ENCODE results near the gene OGFOD2.

OGFOD2 gene

DNA sequence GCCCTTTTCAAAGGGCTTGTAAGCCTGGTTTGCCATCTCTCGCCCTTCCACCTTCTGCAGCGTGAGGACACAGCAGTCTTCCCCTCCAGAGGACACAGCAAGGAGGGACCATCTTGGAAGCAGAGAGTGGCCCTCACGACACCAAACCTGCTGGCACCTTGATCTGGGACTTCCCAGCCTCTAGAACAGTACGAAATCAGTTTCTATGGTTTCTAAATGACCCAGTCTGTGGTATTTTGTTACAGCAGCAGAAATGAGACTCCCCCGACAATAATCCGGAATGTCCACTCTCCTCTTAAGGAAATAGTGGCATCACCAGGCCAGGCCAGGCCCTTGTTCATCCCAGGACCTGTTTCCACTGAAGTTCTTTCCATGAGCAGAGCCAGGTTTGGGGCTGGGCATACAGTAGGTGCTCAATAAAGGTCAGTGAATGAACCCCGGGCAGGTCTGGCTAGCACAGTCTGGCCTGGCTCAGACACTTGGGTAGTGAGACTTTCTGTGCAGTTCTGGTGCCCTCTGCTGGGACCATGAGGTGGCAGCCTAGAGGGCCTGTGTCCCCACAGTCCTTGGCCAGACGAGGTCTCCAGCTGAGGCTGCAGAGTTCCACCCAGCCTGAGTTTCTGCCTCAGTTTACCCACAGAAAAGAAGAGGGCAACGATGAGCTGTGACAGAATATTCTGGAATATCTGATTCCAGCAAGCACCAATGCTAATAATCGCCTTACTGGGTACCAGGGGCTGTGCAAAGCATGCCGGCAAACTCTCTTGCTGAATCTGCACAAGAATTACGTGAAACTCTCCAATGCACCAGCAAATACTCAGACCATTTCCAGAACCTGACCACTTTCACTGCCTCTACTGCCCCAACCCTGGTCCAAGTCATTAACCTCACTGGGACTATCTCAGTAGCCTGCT, 22.8 kb upstream of the OGFOD2 start:
- peak; percentile 80 for DNase-seq

DNA sequence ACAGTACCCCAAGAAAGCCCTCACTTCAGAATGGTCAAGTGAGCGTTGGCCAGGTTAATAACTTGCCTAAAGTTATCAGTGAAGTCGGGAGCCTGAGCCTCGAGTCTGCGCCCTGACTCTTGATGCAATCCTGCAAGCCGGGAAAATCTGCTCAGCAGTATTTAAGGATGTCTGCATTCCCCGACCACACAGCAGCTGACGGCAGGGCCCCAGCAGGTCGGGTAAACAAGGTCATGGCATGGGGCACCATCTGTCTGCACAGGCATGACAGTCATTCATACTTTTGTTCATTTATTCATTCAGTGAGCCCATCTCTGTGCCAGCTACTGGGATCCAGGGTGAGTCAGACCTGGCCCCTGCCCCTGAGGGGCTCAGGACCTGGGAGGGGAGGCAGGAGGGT, 19.9 kb upstream of the OGFOD2 start:
- DNase-seq = no peak

DNA sequence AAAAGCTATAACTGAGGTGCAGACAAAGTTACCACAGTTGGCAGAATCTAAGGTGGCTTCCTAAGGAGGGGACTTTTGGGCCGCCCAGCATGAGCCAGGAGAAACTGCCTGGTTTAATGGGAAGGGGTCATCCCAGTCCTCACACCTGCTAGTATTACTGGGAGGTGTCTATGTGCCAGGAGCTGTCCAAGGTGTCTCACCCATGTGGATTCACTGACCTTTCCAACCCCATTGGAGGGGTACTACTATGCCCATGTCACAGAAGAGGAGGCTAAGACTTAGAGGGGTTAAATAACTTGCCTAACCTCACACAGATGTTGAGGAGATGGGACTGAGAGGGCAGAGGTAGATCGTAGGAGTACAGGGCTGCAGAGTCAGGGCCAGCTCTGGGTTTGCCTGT, 19.0 kb upstream of the OGFOD2 start:
- DNase-seq = no peak

DNA sequence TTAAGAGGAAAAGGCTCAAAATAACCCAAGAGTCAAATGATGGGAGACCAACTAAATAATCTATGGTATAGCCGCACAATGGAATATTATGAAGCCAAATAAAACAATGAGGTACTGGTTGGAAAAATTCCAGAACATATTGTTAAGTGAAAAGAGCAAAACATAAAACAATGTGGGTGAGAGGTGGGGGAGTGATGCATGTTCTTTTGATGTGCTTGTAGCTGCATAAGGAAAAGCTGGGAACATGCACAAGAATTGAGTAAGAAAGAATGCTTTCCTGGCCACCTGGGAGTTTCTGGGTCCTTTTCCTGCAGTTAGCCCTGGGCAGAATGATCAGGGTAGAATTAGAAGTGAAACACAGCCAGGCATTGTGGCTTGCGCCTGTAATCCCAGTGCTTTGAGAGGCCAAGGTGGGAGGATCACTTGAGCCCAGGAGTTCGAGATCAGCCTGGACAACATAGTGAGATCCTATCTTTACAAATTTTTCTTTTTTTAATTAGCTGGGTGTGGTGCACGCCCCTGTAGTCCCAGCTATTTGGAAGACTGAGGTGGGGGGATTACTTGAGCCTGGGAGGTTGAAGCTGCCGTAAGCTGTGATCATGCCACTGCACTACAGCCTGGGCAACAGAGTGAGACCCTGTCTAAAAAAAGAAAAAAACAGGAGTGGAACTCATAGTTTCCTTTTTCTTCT, 16.7 kb upstream of the OGFOD2 start:
- DNase-seq = no peak

DNA sequence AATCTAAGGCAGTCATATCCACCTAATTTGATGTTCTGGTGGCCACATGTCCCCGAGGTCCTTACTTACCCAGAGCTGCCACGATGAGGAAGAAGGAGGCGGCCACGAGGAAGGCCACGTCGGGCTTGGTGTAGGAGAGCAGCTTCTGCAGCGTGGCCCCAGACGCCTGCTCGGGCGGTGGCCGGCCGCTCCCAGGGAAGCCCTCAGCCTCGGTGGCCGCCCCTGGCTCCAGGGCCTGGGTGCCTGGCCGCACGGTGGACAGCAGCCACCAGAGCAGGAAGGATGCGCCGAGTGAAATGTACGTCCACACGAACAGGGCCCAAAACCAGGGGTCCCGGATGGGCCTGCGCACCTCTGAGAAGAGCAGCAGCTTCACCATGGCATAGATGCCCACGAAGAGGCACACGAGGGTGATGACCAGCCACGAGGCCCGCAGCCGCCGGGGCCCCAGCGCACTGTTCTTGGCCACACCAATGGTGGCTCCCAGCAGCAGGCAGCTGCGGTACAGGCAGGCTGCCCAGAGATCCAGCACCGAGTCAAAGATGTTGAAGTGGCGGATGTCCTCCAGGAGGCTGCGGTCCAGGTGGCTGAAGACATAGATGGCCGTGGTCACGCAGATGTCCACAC, 15.4 kb upstream of the OGFOD2 start:
- DNase-seq = no peak

DNA sequence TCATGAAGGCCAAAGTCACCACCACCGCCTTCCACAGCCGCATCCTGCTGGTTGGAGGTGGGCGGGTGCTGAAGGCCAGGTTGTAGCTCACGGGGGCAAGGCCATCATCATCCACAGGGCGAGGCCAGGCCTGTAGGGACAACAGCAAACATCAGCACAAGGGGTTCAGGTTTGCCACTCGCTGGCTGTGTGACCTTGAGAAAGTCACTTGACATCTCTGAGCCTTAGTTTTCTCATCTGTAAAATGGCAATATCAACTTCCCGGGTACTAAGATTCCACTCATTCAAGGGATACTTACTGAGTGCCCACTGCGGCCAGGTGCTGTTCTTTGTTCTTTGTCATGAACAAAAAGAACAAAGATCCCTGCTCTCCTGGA, 14.9 kb upstream of the OGFOD2 start:
- no peak for DNase-seq

DNA sequence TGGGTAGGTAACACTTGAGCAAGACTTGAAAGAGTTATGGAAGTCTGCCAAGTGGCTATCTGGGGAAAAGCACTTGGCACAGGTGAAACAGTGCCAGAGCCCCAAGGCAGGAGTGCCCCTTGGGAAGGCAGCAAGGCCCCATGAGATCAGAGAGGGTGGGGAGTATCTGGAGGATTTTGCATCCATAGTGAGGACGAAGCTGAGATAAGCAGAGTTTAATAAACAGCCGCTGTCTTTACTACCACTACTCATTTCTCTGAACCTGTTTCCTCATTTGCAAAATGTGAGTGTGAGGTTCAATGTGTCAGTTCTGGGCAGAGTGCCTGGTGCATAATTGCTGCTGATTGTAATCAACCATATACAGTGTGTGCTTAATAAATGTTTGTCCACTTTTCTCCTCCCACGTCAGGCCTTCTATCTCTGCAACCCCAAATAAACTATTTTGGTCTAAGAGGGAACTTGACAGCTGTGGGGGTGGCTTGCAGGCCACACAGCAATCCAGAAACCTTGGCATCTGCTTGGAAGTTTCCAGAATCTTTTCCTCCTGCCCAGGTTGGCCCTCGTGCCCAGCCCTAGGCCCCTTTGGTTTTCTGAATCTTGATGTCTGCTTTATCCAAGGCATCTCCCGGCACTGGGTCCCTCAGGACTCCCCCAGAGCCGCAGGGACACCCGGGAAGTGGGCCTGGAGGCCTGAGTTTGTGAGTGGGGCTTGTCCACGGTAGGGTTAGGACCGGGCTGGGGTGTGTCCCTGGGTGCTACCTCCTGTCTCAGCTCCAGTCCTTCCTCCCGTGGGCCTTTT, 13.3 kb upstream of the OGFOD2 start:
- no peak for DNase-seq

DNA sequence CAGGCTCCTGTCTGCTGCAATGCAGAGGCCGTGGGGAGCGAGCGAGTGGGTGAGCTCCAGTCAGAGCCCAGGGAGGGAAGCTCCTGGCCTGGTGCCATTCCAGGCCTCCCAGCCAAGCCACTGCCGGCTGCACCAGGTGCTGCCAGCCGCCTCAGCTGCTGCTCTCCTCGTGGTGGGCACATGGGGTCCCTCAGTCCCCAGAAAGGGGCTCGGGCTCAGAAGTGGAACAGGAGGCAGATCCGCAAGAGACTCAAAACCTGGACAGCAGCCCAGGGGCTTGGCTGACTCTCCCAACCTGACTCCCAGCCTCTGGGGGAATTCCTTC, 11.1 kb upstream of the OGFOD2 start:
- DNase-seq = no peak

DNA sequence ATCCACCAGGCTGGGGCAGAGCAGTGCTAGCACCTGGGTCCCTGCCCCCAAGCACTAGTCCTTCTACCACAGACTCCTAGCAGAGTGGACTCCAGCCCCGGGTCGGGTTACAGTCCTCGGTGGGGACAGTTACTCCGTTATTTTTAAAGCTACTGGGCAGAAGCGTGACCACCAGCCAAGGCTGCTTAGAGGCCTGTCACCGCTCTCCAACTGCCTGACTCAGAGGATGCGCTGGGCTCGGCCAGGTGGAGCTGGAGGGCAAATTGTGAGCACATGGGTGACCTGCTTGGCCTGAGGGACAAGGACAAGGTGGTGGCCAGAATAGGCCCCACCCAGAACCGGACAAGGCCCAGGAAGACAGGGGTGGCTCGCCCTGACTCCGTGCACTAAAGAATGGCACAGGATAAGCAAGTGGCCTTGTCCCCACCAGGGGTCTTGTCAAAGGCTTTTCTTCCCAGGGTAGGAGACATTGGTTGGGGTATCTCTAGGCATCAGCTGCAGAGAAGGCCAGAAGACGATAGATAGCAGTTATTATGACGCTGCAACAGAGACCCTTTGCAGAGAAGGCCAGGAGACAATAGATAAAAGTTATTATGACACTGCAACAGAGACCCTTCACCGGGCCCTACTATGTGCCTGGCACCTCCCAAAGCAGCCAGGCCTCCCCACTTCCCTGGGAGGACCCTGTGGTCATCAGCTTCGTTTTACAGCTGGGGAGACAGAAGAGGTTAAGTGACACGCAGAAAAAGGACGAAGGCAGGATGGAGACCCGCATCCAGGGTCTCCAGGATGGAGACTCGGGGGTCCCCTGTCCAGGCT, 10.4 kb upstream of the OGFOD2 start:
- no peak for DNase-seq

DNA sequence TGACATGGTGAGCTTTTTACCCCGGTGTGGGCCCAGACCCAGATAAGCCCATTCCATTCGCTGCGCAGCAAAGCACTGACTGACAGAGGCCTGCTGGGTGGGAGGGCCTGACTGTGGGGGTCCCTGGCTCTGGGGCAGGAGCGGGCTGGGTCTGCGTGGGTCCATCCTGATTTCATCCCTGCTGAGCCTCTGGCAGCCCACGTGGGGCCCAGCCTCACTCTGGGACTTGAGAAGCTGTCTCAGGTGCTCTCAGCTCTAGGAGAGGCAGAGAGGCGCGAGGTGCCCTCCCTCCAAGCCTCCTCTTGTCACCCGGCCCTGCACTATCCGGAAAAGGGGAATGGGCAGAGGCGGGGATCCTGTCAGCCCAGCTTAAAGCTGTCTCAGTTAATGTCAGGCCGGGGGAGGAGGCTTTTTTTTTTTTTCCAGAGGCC, 9.7 kb upstream of the OGFOD2 start:
- DNase-seq = no peak

DNA sequence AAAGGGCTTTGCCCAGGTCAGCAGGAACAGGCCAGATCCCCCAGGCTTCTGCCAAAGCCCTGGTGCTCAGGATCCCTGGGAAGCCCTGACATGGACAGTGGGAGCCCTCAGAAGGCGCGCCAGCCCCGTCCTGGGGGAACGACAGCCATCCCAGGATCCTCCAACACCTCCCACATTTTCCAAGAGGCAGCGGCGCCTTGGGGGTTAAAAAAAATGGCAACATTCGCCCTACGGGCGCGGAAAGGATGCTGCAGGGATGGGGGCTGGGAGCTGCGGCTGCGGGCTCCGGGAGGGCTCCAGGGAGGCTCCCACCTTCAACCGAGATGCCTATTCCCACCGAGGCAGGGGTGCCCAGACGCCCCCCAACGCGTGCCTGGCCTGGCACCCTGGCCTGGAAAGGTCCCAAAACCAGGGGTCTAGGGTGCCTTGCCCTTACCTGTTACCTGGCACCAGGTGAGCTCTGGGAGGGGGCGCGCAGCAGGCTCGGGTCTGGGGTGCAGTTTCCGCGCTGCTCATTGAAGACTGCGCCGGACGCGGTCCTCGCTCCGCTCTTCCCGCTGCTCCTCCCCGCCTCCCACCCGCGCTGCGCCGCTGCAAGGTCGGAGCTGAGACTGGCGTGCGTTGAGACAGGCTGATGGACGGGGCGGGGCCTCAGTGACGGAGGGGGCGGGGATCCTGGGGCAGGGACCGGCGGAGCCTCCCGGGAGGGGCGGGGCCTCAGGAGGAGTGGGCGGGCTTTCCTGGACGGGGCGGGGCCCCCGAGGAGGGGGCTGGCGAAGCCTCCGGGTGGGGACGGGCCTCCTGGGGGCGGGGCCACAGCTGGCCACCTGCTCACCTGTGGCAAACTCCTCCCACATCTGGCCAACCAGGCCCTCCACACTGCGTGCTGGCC, 8.9 kb upstream of the OGFOD2 start, which contains the start of gene ABCB9:
Gene ABCB9, minus strand, starts transcription at position 613 of the 892 bp plus-strand sequence. CDS start 6,228 bp downstream, outside the sequence.
- DNase-seq = peak; percentile 96

DNA sequence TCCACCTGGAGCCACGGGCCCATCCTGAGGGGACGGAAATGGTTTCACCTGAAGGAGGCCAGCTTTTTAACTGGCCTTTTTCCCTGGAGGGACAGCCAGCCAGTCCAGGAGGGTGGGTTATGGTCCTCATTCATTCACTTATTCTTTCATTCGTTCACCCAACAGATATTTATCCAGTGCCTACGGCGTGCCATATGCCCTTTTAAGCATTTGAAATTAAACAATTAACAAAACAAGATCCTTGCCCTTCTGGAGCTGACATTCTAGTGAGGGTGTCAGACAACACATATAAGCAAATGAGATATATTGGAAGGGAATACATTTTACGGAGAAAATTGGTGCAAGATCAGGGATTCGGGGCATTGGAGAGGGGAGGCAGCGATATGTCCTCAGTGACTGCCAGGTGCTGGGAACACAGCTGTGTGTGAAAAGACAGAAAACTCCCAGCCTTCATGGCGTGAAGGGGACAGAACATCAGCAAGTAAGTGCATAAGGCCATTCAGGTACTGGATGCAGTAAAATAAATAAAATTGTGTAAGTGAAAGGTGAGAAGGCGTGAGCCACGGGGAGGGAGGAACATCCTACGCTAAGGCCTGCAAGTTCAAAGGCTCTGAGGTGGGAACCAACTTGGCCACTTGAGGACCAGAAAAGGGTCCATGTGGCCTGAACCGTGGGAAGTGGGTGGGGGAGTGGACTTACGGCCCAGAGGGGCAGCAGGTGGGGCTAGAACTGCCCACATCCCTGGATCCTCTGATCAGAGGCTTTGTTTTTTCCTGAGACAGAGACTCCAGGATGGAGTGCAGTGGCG, 8.1 kb upstream of the OGFOD2 start:
- no peak for DNase-seq

DNA sequence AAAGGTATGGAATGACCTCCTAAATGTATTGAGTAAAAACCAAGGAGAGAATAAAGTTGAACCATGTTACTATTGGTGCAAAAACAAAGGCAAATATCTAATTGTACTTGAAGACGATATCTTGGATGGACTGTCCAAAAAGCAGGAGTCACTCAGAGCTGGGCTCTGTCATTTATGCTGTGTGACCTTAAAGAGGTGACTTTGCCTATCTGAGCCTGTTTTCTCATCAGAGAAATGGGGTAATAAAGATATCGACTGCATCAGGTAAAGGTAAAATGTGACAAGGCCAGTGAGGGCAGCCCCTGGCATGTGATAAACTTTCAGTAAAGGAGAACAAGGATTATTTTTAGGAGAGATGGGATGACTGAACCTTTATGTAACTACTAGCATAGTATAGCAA, 6.9 kb upstream of the OGFOD2 start:
- no peak for DNase-seq

DNA sequence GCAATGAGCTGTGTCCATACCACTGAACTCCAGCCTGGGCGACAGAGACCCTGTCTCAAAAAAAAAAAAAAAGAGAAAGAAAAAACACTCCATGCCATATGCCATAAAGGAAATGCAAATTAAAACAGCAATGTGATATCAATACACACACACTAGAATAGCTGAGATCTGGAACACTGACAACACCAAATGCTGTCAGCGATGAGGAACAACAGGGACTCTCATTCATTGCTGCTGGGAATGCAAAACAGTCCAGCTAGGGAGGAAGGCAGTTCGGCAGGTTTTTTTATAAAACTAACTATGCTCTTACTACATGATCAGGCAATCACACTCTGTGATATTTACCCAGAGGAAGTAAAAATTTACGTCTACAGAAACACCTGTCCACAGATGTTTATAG, 5.4 kb upstream of the OGFOD2 start:
- DNase-seq = no peak

DNA sequence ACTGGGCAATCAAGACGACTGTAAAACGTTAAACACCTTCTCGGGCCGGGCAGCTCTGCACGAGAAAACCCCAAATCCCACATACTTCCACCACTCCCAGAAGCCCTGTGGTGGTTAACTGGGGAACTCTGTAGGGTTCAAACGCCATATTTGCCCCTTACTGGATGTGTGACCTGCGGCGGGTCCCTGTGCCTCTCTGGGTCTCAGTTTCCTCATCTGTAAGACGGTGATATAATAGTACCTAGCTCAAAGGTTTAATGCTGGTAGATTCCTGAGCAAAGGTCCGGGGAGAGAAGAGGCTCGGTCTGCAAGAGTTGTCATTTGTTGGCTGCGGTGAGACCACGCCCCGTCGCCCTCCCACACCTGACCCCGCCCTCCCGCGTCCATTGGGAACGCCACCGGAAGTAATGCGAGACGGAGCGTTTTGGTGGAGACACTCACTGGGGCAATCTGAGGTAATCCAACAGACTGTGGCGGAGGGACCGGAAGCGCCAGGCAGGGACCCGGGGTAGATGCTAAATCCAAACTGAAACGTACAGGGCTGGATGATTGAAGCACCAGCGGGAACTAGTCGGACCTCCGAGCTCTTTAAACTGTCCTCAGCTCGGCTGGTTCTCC, 661 bp upstream of the OGFOD2 start:
- DNase-seq = peak; percentile 99

DNA sequence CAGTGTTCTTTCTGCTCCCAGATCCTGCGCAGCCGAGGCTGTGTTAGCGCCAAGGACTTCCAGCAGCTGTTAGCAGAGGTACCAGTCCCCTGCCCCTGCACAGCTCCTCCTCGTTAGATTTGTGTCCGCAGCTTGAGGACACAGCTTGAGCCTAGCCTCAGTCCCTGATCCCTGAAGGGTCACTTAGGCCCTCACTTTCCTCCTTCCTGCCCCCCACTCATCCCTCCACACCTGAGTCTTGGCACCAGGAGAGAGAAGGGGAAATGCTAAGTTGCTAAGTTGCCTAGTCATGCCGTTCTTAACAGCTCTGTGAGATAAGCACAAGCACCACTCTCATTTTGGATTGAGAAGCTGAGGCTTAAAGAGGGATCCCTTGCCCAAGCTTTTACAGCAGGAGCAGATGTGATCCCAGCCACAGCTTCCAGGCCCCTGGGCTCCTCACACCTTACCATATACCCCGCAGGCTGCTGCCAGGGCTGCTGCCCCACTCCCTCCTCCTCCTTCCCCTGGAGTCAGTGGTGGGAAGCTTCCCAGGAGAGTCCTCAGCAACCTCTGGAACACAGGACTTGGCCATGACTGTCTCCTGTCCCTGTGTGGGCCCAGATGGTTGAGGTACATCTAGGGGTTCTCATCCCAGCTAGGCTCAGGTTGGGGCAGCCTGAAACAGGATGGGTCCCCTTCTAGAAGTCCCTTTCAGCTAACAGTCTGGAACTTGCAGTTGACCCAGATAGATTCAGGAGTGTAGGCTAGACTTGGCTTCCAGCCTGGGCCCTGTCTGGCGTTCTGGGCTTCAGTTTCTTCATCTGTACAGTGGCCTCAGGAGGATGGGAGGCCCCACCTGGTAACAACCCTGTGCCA, 975 bp downstream of the OGFOD2 start:
- DNase-seq = no peak

DNA sequence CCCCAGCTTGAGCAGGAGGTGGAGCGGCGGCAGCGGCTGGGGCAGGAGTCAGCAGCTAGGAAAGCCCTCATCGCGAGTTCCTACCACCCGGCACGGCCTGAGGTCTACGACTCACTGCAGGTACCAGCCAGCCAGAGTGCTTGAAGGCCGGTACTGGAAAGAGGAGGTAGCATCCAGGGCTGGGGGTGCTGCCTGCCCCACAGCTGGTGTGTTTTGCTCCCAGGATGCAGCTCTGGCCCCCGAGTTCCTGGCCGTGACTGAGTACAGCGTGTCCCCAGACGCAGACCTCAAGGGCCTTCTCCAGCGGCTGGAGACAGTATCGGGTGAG, 1.6 kb downstream of the OGFOD2 start:
- DNase-seq = no peak

DNA sequence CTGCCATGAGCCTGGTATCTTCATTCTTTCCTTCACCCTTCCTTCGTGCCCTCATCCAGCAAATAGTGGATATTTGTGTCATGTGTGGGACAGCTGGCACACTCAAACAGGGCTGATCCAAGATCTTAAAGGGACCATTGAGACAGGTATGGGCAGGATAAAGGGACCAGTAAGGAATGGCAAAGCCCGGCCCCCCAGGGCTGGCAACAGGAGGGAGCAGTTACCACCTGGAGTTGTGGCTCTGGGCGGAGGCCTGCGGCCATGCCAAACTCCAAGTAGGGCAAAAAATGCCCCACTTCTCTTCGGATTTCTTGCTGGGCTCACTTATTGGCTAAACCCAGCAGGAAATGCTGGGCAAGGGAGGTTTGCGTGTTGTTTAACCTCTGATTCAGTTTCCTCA, 2.1 kb downstream of the OGFOD2 start:
- DNase-seq = no peak
